Diencephalon (tissue), 1 donor: Measurements from ENCODE around the gene CGB5. TPM values are rescaled to one million over a fixed set of nuclear protein-coding genes. Genes with fewer than 3 reads are reported as not detected.

Experiments used
- small RNA-seq: library from RNA; depleted of rRNA; stranded (forward); fragments of <200 nt; gene quantifications from one replicate; pipeline ENCODE3, GENCODE V24; 2014
- total RNA-seq: library from RNA; depleted of rRNA; stranded (reverse); fragments of >200 nt; gene quantifications from one replicate; pipeline ENCODE4 v1.2.3, GENCODE V29; 2014

The CGB5 gene
- total RNA-seq: not detected

DNA sequence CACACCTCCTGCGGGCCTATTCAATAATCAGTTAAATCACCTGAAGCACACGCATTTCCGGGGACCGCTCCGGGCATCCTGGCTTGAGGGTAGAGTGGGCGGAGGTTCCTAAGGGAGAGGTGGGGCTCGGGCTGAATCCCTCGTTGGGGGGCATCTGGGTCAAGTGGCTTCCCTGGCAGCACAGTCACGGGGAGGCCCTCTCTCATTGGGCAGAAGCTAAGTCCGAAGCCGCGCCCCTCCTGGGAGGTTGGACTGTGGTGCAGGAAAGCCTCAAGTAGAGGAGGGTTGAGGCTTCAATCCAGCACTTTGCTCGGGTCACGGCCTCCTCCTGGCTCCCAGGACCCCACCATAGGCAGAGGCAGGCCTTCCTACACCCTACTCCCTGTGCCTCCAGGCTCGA is at the start of gene CGB5:
CGB5 (plus strand) TSS at position 301 of the 400 bp plus-strand sequence. CDS start 362 bp downstream, outside the sequence.

DNA sequence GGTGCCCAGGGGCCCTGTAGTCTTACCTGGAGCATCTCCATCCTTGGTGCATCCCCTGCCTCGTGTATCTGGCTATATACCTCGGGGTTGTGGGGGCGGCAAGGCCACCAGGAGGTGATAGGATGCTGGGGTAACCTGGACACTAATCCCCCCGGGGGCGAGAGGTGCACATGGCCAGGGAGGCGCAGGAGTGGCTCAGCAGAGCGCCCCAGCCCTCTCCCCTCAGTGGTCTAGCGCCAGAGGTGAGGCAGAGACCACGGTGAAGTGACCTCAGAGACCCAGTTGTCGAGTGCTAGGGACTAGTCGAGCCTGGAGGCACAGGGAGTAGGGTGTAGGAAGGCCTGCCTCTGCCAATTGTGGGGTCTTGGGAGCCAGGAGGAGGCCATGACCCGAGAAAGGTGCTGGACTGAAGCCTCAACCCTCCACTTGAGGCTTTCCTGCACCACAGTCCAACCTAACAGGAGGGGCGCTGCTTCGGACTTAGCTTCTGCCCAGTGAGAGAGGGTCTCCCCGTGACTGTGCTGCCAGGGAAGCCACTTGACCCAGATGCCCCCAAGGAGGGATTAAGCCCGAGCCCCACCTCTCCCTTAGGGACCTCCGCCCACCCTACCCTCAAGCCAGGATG is 26.5 kb upstream of the CGB5 start, which contains the start of gene LHB:
LHB (minus strand) TSS at position 51 of the 625 bp plus-strand sequence; CDS start at position 41, 10 bp downstream.

GRCh38 chr19:49024233-49024632 is 19.4 kb upstream of the CGB5 start, which contains the start of gene CGB3:
CGB3 (minus strand) TSS chr19:49024333; CDS start chr19:49023971, 362 bp downstream.

GRCh38 chr19:49031642-49032301 is 11.9 kb upstream of the CGB5 start, which contains the start of gene CGB2:
CGB2 (plus strand) TSS chr19:49031890; CDS start chr19:49032096, 206 bp downstream.

GRCh38 chr19:49036815-49037214 is 6.8 kb upstream of the CGB5 start, which contains the start of gene CGB1:
CGB1 (minus strand) TSS chr19:49036895; CDS start chr19:49036711, 184 bp downstream.

DNA sequence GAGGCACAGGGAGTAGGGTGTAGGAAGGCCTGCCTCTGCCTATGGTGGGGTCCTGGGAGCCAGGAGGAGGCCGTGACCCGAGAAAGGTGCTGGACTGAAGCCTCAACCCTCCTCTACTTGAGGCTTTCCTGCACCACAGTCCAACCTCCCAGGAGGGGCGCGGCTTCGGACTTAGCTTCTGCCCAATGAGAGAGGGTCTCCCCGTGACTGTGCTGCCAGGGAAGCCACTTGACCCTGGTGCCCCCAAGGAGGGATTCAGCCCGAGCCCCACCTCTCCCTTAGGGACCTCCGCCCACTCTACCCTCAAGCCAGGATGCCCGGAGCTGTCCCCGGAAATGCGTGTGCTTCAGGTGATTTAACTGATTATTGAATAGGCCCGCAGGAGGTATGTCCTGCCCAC is 5.4 kb downstream of the CGB5 start, which contains the start of gene CGB8:
CGB8 (minus strand) TSS at position 101 of the 400 bp plus-strand sequence. CDS start 372 bp downstream, outside the sequence.

DNA sequence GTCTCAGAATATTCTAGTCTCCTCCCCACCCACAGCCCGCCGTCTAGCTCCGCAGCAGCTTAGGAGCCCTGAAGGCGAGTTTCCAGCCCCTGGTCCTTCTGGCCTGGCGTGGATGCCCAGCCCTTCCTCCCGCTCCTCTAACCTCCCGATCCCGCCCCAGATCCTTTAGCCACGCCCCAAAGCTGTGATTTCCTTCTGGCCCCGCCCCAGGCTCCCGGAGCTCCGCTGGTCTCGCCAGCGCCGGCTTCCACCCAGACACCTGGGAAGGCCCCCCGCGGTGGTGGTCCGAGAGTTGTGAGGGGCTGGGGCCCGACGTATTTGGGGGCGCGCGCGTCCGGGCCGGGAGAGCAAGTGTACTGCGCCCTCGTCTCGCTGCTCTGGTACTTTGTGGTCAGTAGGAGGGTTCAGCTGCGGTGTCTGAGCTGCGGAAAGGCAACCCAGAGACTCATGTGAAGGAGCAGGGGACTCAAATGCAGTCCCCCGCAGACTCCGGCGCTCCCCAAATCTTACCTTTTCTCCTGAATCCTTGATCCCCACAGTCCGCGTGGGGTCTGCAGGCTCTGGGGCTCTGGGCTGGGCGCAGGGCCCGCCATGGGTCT is 14.1 kb downstream of the CGB5 start, which contains the start of gene CGB7:
CGB7 (minus strand) TSS at position 114 of the 599 bp plus-strand sequence. CDS start 2,374 bp downstream, outside the sequence.

GRCh38 chr19:49064768-49065611 is 21.3 kb downstream of the CGB5 start, which contains the start of gene NTF4:
NTF4 (minus strand) TSS chr19:49064818; CDS start chr19:49061997, 2,821 bp downstream.

GRCh38 chr19:49085020-49085867 is 41.6 kb downstream of the CGB5 start, which contains the start of gene SNRNP70:
SNRNP70 (plus strand) TSS chr19:49085451; CDS start chr19:49086415, 964 bp downstream.

Small RNAs within 50 kb of the gene (small RNA-seq; reads per million reads assigned to genes)
- gene MIR6798 (not detected), gene RN7SL708P (not detected)

Other genes with a start within 250 kb of the CGB5 start
- 17.1 TPM for gene BCAT2, start 232.8 kb upstream of the CGB5 start, total RNA-seq
- gene HSD17B14, start 207.4 kb upstream of the CGB5 start, total RNA-seq: 5.3 TPM
- 2.3 TPM for gene PLEKHA4, start 175.2 kb upstream of the CGB5 start, total RNA-seq
- gene PPP1R15A, start 171.4 kb upstream of the CGB5 start, total RNA-seq: 21.5 TPM
- 0.46 TPM for gene TULP2, start 145.1 kb upstream of the CGB5 start, total RNA-seq
- 69.9 TPM for gene NUCB1, start 143.5 kb upstream of the CGB5 start, total RNA-seq
- 2.3 TPM for gene DHDH, start 110.1 kb upstream of the CGB5 start, total RNA-seq
- gene BAX, start 89.0 kb upstream of the CGB5 start, total RNA-seq: 15.7 TPM
- 812 TPM for gene FTL, start 78.5 kb upstream of the CGB5 start, total RNA-seq
- gene GYS1, start 50.5 kb upstream of the CGB5 start, total RNA-seq: 18.9 TPM
- 113 TPM for gene RUVBL2, start 50.0 kb upstream of the CGB5 start, total RNA-seq
- not detected for gene LHB, start 26.8 kb upstream of the CGB5 start, total RNA-seq
- gene CGB3, start 19.5 kb upstream of the CGB5 start, total RNA-seq: not detected
- not detected for gene CGB2, start 12.0 kb upstream of the CGB5 start, total RNA-seq
- not detected for gene CGB1, start 7.0 kb upstream of the CGB5 start, total RNA-seq
- not detected for gene CGB8, start 5.3 kb downstream of the CGB5 start, total RNA-seq
- not detected for gene CGB7, start 13.9 kb downstream of the CGB5 start, total RNA-seq
- not detected for gene NTF4, start 21.0 kb downstream of the CGB5 start, total RNA-seq
- not detected for gene KCNA7, start 28.9 kb downstream of the CGB5 start, total RNA-seq
- 125 TPM for gene SNRNP70, start 41.6 kb downstream of the CGB5 start, total RNA-seq
- 40.1 TPM for gene LIN7B, start 70.5 kb downstream of the CGB5 start, total RNA-seq
- gene C19orf73, start 75.3 kb downstream of the CGB5 start, total RNA-seq: 3.2 TPM
- gene PPFIA3, start 75.7 kb downstream of the CGB5 start, total RNA-seq: 59.1 TPM
- gene HRC, start 111.5 kb downstream of the CGB5 start, total RNA-seq: 1.4 TPM
- 7.2 TPM for gene TRPM4, start 113.9 kb downstream of the CGB5 start, total RNA-seq